CD4-positive, alpha-beta T cell (primary cell): ENCODE measurements around the gene ZNF469. TPM values are rescaled to one million over a fixed set of nuclear protein-coding genes. Genes with fewer than 3 reads are reported as not detected.
A peak's percentile ranks its signal among the peaks of the same experiment; 100 is the strongest.

Experiments used
- ATAC-seq: fragments of 200-7000 bp; cut with Tn5 transposase; one replicate; pipeline ENCODE4 v1.10.0; 2022; ENCODE audit warnings: mild to moderate bottlenecking; ENCODE audit not compliant: poor library complexity
- CTCF ChIA-PET: fragments of 350-600 bp; sonication (Branson Sonifier 250); formaldehyde crosslinking; loops from one replicate; lab custom pipeline; 2021; ENCODE audit warnings: antibody characterized with exemption, inconsistent platforms; lab: Charles Lee
- POLR2A ChIA-PET: fragments of 350-600 bp; sonication (Branson Sonifier 250); formaldehyde crosslinking; loops from one replicate; lab custom pipeline; 2021; ENCODE audit warnings: antibody characterized with exemption, inconsistent platforms; lab: Charles Lee
- DNase-seq, 14 experiments: peaks; one replicate each; pipeline ENCODE4 v3.0.0-alpha.2; 2013 to 2020; ENCODE audit warnings: mixed read lengths in 2 of 14
- H3K27ac ChIP-seq, 2 donors: one replicate each; pipeline versions ENCODE4 v1.5.1 to v1.7.0; 2013; ENCODE audit warnings: low read length in 2 of 2, low read depth in 1 of 2, mild to moderate bottlenecking in 1 of 2
- H3K27me3 ChIP-seq, 2 experiments: 1 replicate in 1 of 2; 2 replicates in 1 of 2; pipeline versions ENCODE4 v1.6.1 to v1.7.0; 2013; ENCODE audit warnings: low read length in 2 of 2, control low read depth in 1 of 2, mild to moderate bottlenecking in 1 of 2, moderate library complexity in 1 of 2; ENCODE audit not compliant: insufficient read depth in 2 of 2, control insufficient read depth in 1 of 2
- H3K36me3 ChIP-seq: one replicate; pipeline ENCODE4 v1.6.1; 2013; ENCODE audit warnings: low read length, control low read depth; ENCODE audit not compliant: insufficient read depth
- H3K4me1 ChIP-seq: one replicate; pipeline ENCODE4 v1.6.1; 2013; ENCODE audit warnings: low read length, control low read depth; ENCODE audit not compliant: insufficient read depth
- H3K4me3 ChIP-seq: one replicate; pipeline ENCODE4 v1.5.1; 2013; ENCODE audit warnings: mild to moderate bottlenecking, low read length, moderate library complexity
- H3K9me3 ChIP-seq, 2 experiments: 1 replicate in 1 of 2; 2 replicates in 1 of 2; pipeline versions ENCODE4 v1.6.1 to v1.7.0; 2013; ENCODE audit warnings: low read length in 2 of 2, mild to moderate bottlenecking in 2 of 2, control low read depth in 1 of 2, moderate library complexity in 1 of 2; ENCODE audit not compliant: control insufficient read depth in 1 of 2, insufficient read depth in 1 of 2
- H3K27ac Mint-ChIP-seq: one replicate; pipeline ENCODE4 v1.8.0; 2020; ENCODE audit warnings: mixed read lengths
- H3K27me3 Mint-ChIP-seq: one replicate; pipeline ENCODE4 v1.8.0; 2021; ENCODE audit warnings: mixed read lengths
- H3K36me3 Mint-ChIP-seq: one replicate; pipeline ENCODE4 v1.8.0; 2021; ENCODE audit warnings: low read depth, mixed read lengths
- H3K4me1 Mint-ChIP-seq: one replicate; pipeline ENCODE4 v1.8.0; 2021; ENCODE audit warnings: low read depth, mixed read lengths
- H3K4me3 Mint-ChIP-seq: one replicate; pipeline ENCODE4 v1.8.0; 2020; ENCODE audit warnings: mild to moderate bottlenecking, mixed read lengths
- H3K9me3 Mint-ChIP-seq: one replicate; pipeline ENCODE4 v1.8.0; 2020; ENCODE audit warnings: mixed read lengths
- intact Hi-C, 2 experiments: fragments of 100-400 bp; cut with DNase I in 1 of 2; cut with micrococcal nuclease in 1 of 2; formaldehyde crosslinking; loops; one replicate each; pipeline versions ENCODE4 v1.15.1 to v1.9.0; 2023 to 2025; cut with DNase I, micrococcal nuclease
- total RNA-seq, 174 experiments: library from RNA in 2 of 174; stranded (reverse) in 2 of 174; gene quantifications; one replicate each; pipeline ENCODE4 v1.2.3 and lab custom pipeline; 2021 to 2026
- TF ChIP-seq, protein P1 (sequence below): fragments of 200-600 bp; IDR thresholded peaks from one replicate; pipeline ENCODE4 v1.8.0; 2022; ENCODE audit warnings: antibody characterized with exemption, mild to moderate bottlenecking

The ZNF469 gene
- total RNA-seq, 2 experiments from 2014 or later: 0.74 to 0.75 TPM

DNA sequence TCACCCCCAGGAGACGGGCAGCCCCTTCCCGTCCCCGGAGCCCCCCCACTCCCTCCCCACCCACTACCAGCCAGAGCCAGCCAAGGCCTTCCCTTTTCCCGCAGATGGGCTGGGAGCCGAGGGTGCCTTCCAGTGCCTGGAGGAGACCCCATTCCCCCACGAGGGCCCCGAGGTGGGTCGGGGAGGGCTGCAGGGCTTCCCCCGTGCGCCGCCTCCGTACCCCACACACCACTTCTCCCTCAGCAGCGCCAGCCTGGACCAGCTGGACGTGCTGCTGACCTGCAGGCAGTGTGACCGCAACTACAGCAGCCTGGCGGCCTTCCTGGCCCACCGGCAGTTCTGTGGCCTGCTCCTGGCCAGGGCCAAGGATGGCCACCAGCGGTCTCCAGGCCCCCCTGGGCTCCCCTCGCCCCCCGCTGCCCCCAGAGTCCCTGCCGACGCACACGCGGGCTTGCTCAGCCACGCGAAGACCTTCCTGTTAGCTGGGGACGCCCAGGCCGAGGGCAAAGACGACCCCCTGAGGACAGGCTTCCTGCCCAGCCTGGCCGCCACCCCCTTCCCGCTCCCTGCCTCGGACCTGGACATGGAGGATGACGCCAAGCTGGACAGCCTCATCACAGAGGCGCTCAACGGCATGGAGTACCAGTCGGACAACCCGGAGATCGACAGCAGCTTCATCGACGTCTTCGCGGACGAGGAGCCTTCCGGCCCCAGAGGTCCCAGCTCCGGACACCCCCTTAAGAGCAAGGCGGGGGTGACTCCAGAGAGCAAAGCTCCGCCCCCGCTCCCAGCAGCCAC, 46.8 kb downstream of the ZNF469 start:
- Histone ChIP-seq H3K27ac (no peak overlapping the region), H3K9me3 (peaks cover 0 to 3% of the 10 kb centered on the region in 2 experiments), H3K27me3 (peaks cover 0 to 8% of the 10 kb centered on the region in 2 experiments), H3K4me3 (peak overlapping the region; percentile 44), H3K36me3 (no peaks in the 10 kb centered on the region), H3K4me1 (peaks cover 21% of the 10 kb centered on the region)
- POLR2A ChIA-PET: interaction anchor here (1.2 kb wide), 1 partner anchor 23 kb away, joined by 3 read pairs; no protein-coding TSS in a partner anchor
- CTCF ChIA-PET: no interaction called here
- intact Hi-C loops: no loop called here
- ATAC-seq: no peak
- Mint-ChIP-seq H3K4me1 (no peaks in the 10 kb centered on the region), H3K36me3 (no peaks in the 10 kb centered on the region), H3K27me3 (no peaks in the 10 kb centered on the region), H3K27ac (no peak overlapping the region), H3K4me3 (peak overlapping the region; percentile 25), H3K9me3 (no peaks in the 10 kb centered on the region)
- TF ChIP-seq, protein P1, sequence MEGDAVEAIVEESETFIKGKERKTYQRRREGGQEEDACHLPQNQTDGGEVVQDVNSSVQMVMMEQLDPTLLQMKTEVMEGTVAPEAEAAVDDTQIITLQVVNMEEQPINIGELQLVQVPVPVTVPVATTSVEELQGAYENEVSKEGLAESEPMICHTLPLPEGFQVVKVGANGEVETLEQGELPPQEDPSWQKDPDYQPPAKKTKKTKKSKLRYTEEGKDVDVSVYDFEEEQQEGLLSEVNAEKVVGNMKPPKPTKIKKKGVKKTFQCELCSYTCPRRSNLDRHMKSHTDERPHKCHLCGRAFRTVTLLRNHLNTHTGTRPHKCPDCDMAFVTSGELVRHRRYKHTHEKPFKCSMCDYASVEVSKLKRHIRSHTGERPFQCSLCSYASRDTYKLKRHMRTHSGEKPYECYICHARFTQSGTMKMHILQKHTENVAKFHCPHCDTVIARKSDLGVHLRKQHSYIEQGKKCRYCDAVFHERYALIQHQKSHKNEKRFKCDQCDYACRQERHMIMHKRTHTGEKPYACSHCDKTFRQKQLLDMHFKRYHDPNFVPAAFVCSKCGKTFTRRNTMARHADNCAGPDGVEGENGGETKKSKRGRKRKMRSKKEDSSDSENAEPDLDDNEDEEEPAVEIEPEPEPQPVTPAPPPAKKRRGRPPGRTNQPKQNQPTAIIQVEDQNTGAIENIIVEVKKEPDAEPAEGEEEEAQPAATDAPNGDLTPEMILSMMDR: no peak
- peak in 1 of 14 experiments; percentile 41 for DNase-seq

DNA sequence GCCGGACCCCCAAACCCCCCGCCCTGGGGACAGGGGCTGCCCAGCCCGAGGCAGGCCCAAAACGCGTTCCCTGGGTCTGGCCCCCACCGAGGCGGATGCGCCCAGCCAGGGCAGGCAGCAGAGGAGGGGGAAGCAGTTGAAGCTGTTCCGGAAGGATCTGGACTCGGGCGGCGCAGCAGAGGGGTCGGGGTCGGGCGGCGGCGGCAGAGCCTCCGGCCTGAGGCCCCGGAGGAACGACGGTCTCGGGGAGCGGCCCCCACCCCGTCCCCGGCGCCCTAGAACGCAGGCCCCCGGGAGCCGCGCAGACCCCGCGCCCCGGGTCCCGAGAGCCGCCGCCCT, 47.4 kb downstream of the ZNF469 start:
- no peak overlapping the region for H3K27ac Mint-ChIP-seq
- POLR2A ChIA-PET: interaction anchor here (1.2 kb wide), 1 partner anchor 22 kb away, joined by 3 read pairs; no protein-coding TSS in a partner anchor

DNA sequence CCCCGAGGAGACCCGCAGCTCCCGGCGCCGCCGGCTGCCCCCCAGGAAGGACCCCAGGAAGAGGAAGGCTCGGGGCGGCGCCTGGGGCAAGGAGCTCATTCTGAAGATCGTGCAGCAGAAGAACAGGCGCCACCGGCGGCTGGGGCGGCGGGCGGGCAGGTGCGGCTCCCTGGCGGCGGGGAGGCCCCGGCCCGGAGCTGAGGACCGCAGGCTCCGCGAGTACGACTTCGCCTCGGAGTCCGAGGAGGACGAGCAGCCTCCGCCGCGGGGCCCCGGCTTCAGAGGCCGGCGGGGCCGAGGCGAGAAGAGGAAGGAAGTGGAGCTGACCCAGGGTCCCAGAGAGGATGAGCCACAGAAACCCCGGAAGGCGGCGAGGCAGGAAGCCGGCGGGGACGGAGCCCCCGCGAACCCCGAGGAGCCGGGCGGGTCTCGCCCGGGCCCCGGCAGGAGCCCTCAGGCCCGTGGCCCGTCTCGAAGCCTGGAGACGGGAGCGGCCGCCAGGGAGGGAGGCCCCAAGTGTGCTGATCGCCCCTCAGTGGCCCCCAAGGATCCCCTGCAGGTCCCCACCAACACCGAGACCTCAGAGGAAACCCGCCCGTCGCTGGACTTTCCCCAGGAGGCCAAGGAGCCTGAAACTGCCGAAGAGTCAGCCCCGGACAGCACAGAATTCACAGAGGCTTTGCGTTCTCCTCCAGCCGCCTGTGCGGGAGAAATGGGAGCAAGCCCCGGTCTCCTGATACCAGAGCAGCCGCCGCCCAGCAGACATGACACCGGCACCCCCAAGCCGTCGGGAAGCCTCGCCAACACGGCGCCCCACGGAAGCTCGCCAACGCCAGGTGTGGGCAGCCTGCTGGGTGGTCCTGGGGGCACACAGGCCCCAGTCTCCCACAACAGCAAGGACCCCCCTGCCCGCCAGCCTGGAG, 48.0 kb downstream of the ZNF469 start:
- H3K4me1 Mint-ChIP-seq: no peaks in the 10 kb centered on the region
- H3K9me3 ChIP-seq: peaks cover 0 to 3% of the 10 kb centered on the region in 2 experiments
- ChIA-PET CTCF (no interaction called here), POLR2A (interaction anchor here (1.2 kb wide), 1 partner anchor 22 kb away, joined by 3 read pairs; no protein-coding TSS in a partner anchor)
- H3K27ac ChIP-seq: no peak overlapping the region
- TF ChIP-seq, protein P1: no peak
- intact Hi-C loops: no loop called here
- H3K4me1 ChIP-seq: peaks cover 21% of the 10 kb centered on the region
- H3K4me3 Mint-ChIP-seq: peak overlapping the region; percentile 51
- no peaks in the 10 kb centered on the region for H3K36me3 ChIP-seq
- peak overlapping the region; percentile 44 for H3K4me3 ChIP-seq
- peak; percentile 64 for ATAC-seq
- H3K27ac Mint-ChIP-seq: no peak overlapping the region
- no peaks in the 10 kb centered on the region for H3K9me3 Mint-ChIP-seq
- peak in 12 of 14 experiments; percentile 11 to 69 (median 42) for DNase-seq
- H3K36me3 Mint-ChIP-seq: no peaks in the 10 kb centered on the region
- H3K27me3 Mint-ChIP-seq: no peaks in the 10 kb centered on the region
- H3K27me3 ChIP-seq: peaks cover 0 to 8% of the 10 kb centered on the region in 2 experiments

More for the DNA sequence above, 47.4 kb downstream of the ZNF469 start:
- Mint-ChIP-seq H3K27me3 (no peaks in the 10 kb centered on the region), H3K4me3 (no peak overlapping the region), H3K4me1 (no peaks in the 10 kb centered on the region), H3K9me3 (no peaks in the 10 kb centered on the region), H3K36me3 (no peaks in the 10 kb centered on the region)
- Histone ChIP-seq H3K4me1 (peaks cover 21% of the 10 kb centered on the region), H3K4me3 (peak overlapping the region; percentile 44), H3K27me3 (peaks cover 0 to 8% of the 10 kb centered on the region in 2 experiments), H3K36me3 (no peaks in the 10 kb centered on the region), H3K27ac (no peak overlapping the region), H3K9me3 (peaks cover 0 to 3% of the 10 kb centered on the region in 2 experiments)
- ATAC-seq: peak; percentile 49
- TF ChIP-seq, protein P1: no peak
- intact Hi-C loops: no loop called here
- peak in 2 of 14 experiments; percentile 8 to 30 for DNase-seq
- CTCF ChIA-PET: no interaction called here
